Measurements from ENCODE around the gene TM7SF2. TPM values are rescaled to one million over a fixed set of nuclear protein-coding genes. Genes with fewer than 3 reads are reported as not detected.
A peak's percentile ranks its signal among the peaks of the same experiment; 100 is the strongest.

The TM7SF2 gene
- total and polyA plus RNA-seq, 2 of the 13 experiments (the other 11 are each of a cell fraction or from before 2014, with no cell fraction given) = 56.0 to 66.9 TPM

GRCh38 chr11:65067446-65067845 is 44.2 kb upstream of the TM7SF2 start:
- no peaks in the 10 kb centered on the region for H3K36me3 ChIP-seq (replicated peaks in 1 of 2; ENCODE audit: control insufficient read depth in 1 of 2, insufficient read depth in 2 of 2, low read length in 2 of 2)
- no peak for DNase-seq (ENCODE audit: low spot score)
- no peak overlapping the region for H3K27ac ChIP-seq (ENCODE audit: extremely low read length, insufficient read depth, low read length)
- CTCF ChIA-PET (ENCODE audit: low intra/inter-chr PET ratio, low total read pairs) = no interaction called here
- H3K9ac ChIP-seq (ENCODE audit: insufficient read depth, low read depth, low read length) = no peak overlapping the region
- no peaks in the 10 kb centered on the region for H4K20me1 ChIP-seq (ENCODE audit: insufficient read depth, low read length)
- H3K27me3 ChIP-seq (ENCODE audit: control insufficient read depth in 1 of 2, insufficient read depth in 2 of 2, low read length in 2 of 2) = no peaks in the 10 kb centered on the region
- intact Hi-C loops (cut with micrococcal nuclease; ENCODE audit: unreplicated experiment) (no loop called here), in situ Hi-C loops (cut with HindIII; ENCODE audit: extremely low pct_ligation_motif_present, low pct_unique_long_range_greater_than_20kb) (loop anchor here (5.0 kb wide), 1 partner anchor 40 kb away; the partner anchor contains the start of gene SNX15)
- no peak overlapping the region for H2AFZ ChIP-seq (ENCODE audit: low read length)
- H3K4me2 ChIP-seq (ENCODE audit: low read depth, low read length) = peak overlapping the region; percentile 87; the same call in 1 of the 2 replicates
- no peaks in the 10 kb centered on the region for H3K9me3 ChIP-seq (ENCODE audit: low read length)
- TF ChIP-seq TCF7 (IDR thresholded peaks at IDR 0.05; ENCODE audit: low read depth) (no peak), ZBTB38 (CRISPR knock-in tag; IDR thresholded peaks at IDR 0.05) (peak; percentile 58; the same call in 1 of the 2 replicates)
- POLR2A ChIA-PET = interaction anchor here (2.2 kb wide), 1 partner anchor 27 kb away, joined by 10 read pairs; the partner anchor contains the start of gene SAC3D1
- H3K79me2 ChIP-seq (ENCODE audit: insufficient read depth, low read length) = no peaks in the 10 kb centered on the region
- 80% methylated on average over 5 of the region's 10 CpGs for WGBS (ENCODE audit: low lambda C conversion rate)
- ATAC-seq = no peak
- BruUV-seq (replicated peaks) = no TSS peak
- peaks cover 45% of the 10 kb centered on the region for H3K4me1 ChIP-seq (ENCODE audit: insufficient read depth, low read length)
- no peak for FAIRE-seq
- peak overlapping the region in 1 of 3 experiments; percentile 79; a peak in 1 of 6 replicates for H3K4me3 ChIP-seq (replicated peaks in 1 of 3; ENCODE audit: insufficient read depth in 1 of 3, low read depth in 2 of 3, low read length in 3 of 3)

DNA sequence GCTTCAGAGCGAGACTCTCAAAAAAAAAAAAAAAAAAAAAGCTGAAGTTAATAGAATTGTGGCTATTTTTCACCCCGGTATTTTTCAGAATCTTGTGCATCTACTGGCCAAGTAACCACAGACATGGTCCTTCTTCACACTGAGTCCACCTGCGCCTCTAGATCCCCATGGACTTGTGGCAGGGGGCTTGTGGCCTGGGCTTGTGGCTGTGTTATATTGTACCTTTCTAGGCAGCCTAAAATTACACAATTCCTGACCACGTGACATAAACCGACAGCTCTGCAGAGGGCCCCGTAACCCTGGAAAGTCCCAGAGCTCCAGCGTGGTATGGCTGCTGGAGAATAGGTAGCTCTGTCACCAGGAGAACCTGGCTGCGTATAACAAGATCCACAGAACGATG is 42.5 kb upstream of the TM7SF2 start:
- H3K27ac ChIP-seq (ENCODE audit: extremely low read length, insufficient read depth, low read length) = peak overlapping the region; percentile 29
- no peak overlapping the region for H3K4me2 ChIP-seq (ENCODE audit: low read depth, low read length)
- H3K9me3 ChIP-seq (ENCODE audit: low read length) = no peaks in the 10 kb centered on the region
- H3K79me2 ChIP-seq (ENCODE audit: insufficient read depth, low read length) = no peaks in the 10 kb centered on the region
- H4K20me1 ChIP-seq (ENCODE audit: insufficient read depth, low read length) = no peaks in the 10 kb centered on the region
- POLR2A ChIA-PET = interaction anchor here (0.6 to 2.6 kb wide), 9 partner anchors 10 to 290 kb away, joined by 3 to 21 read pairs (median 4); partner anchors contain the start of genes ATG2A, BATF2, NAALADL1 and TM7SF2
- FAIRE-seq (peak; percentile 72), ATAC-seq (no peak), DNase-seq (ENCODE audit: low spot score) (peak; percentile 63)
- H3K4me1 ChIP-seq (ENCODE audit: insufficient read depth, low read length) = peaks cover 36% of the 10 kb centered on the region
- 0 out of 2 replicates have a peak overlapping the region, but pooled peaks have one; percentile 27 for H3K9ac ChIP-seq (ENCODE audit: insufficient read depth, low read depth, low read length)
- no peaks in the 10 kb centered on the region for H3K36me3 ChIP-seq (replicated peaks in 1 of 2; ENCODE audit: control insufficient read depth in 1 of 2, insufficient read depth in 2 of 2, low read length in 2 of 2)
- intact Hi-C loops (cut with micrococcal nuclease; ENCODE audit: unreplicated experiment) = loop anchor here (1.0 kb wide), 1 partner anchor 56 kb away; no protein-coding TSS in a partner anchor
- H3K27me3 ChIP-seq (ENCODE audit: control insufficient read depth in 1 of 2, insufficient read depth in 2 of 2, low read length in 2 of 2) = no peaks in the 10 kb centered on the region
- TF ChIP-seq ZBTB33 (CRISPR knock-in tag; IDR thresholded peaks at IDR 0.05) = no peak
- no peak for TF ChIP-seq ZNF562 (CRISPR knock-in tag; IDR thresholded peaks at IDR 0.05; ENCODE audit: borderline replicate concordance)
- TF ChIP-seq ZNF382 (CRISPR knock-in tag; IDR thresholded peaks at IDR 0.05; ENCODE audit: borderline replicate concordance) = no peak
- no peak for TF ChIP-seq MBNL3 (CRISPR knock-in tag; conservative IDR thresholded peaks at IDR 0.05)
- TF ChIP-seq E2F5 (CRISPR knock-in tag; conservative IDR thresholded peaks at IDR 0.05) = no peak
- TF ChIP-seq NR2F6 (IDR thresholded peaks at IDR 0.05) = no peak
- no peak for TF ChIP-seq NR2F6 (CRISPR knock-in tag; IDR thresholded peaks at IDR 0.05)
- TF ChIP-seq RFXAP (CRISPR knock-in tag; IDR thresholded peaks at IDR 0.05; ENCODE audit: borderline replicate concordance) = no peak
- no peak for TF ChIP-seq ZBTB21 (CRISPR knock-in tag; IDR thresholded peaks at IDR 0.05)
- TF ChIP-seq ZNF430 (CRISPR knock-in tag; IDR thresholded peaks at IDR 0.05) = no peak
- no peak for TF ChIP-seq RXRA (CRISPR knock-in tag; IDR thresholded peaks at IDR 0.05)
- no peak for TF ChIP-seq GATA4 (IDR thresholded peaks at IDR 0.05; ENCODE audit: borderline replicate concordance, low read depth)
- in situ Hi-C loops (cut with HindIII; ENCODE audit: extremely low pct_ligation_motif_present, low pct_unique_long_range_greater_than_20kb) = loop anchor here (5.0 kb wide), 1 partner anchor 42 kb away; the partner anchor contains the start of gene SNX15
- no TSS peak for BruUV-seq (replicated peaks)
- H3K4me3 ChIP-seq (replicated peaks in 1 of 3; ENCODE audit: insufficient read depth in 1 of 3, low read depth in 2 of 3, low read length in 3 of 3) = no peak overlapping the region
- CTCF ChIA-PET (ENCODE audit: low intra/inter-chr PET ratio, low total read pairs) = no interaction called here
- no peak overlapping the region for H2AFZ ChIP-seq (ENCODE audit: low read length)
- 14% methylated on average over 9 of the region's 9 CpGs for WGBS (ENCODE audit: low lambda C conversion rate)

Measured in HepG2 (cell line).